ENCODE measurements around the gene TSSK6. TPM values are rescaled to one million over a fixed set of nuclear protein-coding genes. Genes with fewer than 3 reads are reported as not detected.
"Not testable (repeated sequence)": the region's sequence is repeated elsewhere in the genome, so short reads cannot be mapped to it uniquely, and the experiment has no call there.

TSSK6 gene
- total and polyA plus RNA-seq, 2 of the 4 experiments (the other 2 are of a cell fraction): 1.3 to 2.2 TPM

GRCh38 chr19:19475015-19475765 lies 40.2 kb downstream of the TSSK6 start (continued):
- no peak for TF ChIP-seq NFE2L2 (IDR thresholded peaks at IDR 0.05; ENCODE audit: low read depth, low read length)

DNA sequence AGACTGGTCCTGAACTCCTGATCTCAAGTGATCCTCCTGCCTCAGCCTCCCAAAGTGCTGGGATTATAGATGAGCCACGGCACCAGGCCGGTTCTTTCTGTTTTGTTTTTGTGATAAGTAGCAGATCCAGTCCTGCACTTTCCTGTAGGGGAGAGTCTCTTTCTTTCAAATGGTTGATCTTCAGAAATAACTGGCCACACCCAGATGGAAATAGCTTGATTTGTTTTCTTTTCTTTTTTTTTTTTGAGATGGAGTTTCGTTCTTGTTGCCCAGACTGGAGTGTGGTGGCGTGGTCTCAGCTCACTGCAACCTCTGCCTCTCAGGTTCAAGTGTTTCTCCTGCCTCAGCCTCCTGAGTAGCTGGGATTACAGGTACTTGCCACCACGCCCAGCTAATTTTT lies 43.2 kb downstream of the TSSK6 start:
- H2AK9ac ChIP-seq (replicated peaks; ENCODE audit: low read depth, low read length, poor library complexity); POLR2A ChIA-PET (ENCODE audit: unreplicated experiment); DNase-seq; H2BK120ac ChIP-seq (ENCODE audit: low read depth, low read length); H2BK5ac ChIP-seq (ENCODE audit: low read depth, low read length, poor library complexity, severe bottlenecking); H2BK15ac ChIP-seq (ENCODE audit: low read depth, low read length); H3K14ac ChIP-seq (replicated peaks; ENCODE audit: low read depth, low read length); H3K27ac ChIP-seq (ENCODE audit: insufficient read depth, low read length); H3K4me1 ChIP-seq (ENCODE audit: control insufficient read depth, insufficient read depth, low read length); in situ Hi-C loops (cut with MboI; ENCODE audit: low sequenced_read_pairs); intact Hi-C loops (cut with micrococcal nuclease); ATAC-seq (ENCODE audit: low read depth); H3K23ac ChIP-seq (ENCODE audit: low read depth, low read length); H4K5ac ChIP-seq (ENCODE audit: low read depth, low read length); dilution Hi-C loops (cut with HindIII; ENCODE audit: low sequenced_read_pairs, unreplicated experiment); H3K4me2 ChIP-seq (ENCODE audit: low read depth, low read length); BruUV-seq (replicated peaks); H3K4me3 ChIP-seq (ENCODE audit: insufficient read depth, low read depth, low read length); H4K91ac ChIP-seq (ENCODE audit: insufficient read depth, low read depth, low read length); H3K9ac ChIP-seq (ENCODE audit: low read depth, low read length); H3K18ac ChIP-seq (ENCODE audit: low read depth, low read length); H4K8ac ChIP-seq (ENCODE audit: low read depth in 2 of 2, low read length in 2 of 2); H3K27me3 ChIP-seq (ENCODE audit: control insufficient read depth, insufficient read depth, low read length); H3K56ac ChIP-seq (ENCODE audit: extremely low read depth, insufficient read depth, low read length); H2AFZ ChIP-seq (replicated peaks; ENCODE audit: low read length, poor library complexity); CTCF ChIA-PET; H2BK20ac ChIP-seq (ENCODE audit: low read depth, low read length); H3K4ac ChIP-seq (ENCODE audit: low read depth, low read length); H2AK5ac ChIP-seq (ENCODE audit: low read depth, low read length): not testable (repeated sequence)
- H3K36me3 ChIP-seq (ENCODE audit: control insufficient read depth, insufficient read depth, low read length): peaks cover 13% of the 10 kb centered on the region
- peaks cover 23% of the 10 kb centered on the region for H3K9me1 ChIP-seq (ENCODE audit: insufficient read depth, low read length)
- H3K9me3 ChIP-seq (ENCODE audit: control insufficient read depth, insufficient read depth, low read length): peaks cover 10% of the 10 kb centered on the region
- peaks cover 26 to 69% of the 10 kb centered on the region in 2 experiments for H3K79me1 ChIP-seq (ENCODE audit: low read depth in 1 of 2, low read length in 2 of 2)
- peaks cover 45% of the 10 kb centered on the region for H4K20me1 ChIP-seq (ENCODE audit: insufficient read depth, low read length)
- WGBS, 2 experiments (ENCODE audit: extremely low coverage in 2 of 2, insufficient read length in 1 of 2): no CpG with 5 or more reads among the region's 5 CpGs

Measured in IMR-90 (cell line).